ENCODE results near the gene CFAP107.

DNA sequence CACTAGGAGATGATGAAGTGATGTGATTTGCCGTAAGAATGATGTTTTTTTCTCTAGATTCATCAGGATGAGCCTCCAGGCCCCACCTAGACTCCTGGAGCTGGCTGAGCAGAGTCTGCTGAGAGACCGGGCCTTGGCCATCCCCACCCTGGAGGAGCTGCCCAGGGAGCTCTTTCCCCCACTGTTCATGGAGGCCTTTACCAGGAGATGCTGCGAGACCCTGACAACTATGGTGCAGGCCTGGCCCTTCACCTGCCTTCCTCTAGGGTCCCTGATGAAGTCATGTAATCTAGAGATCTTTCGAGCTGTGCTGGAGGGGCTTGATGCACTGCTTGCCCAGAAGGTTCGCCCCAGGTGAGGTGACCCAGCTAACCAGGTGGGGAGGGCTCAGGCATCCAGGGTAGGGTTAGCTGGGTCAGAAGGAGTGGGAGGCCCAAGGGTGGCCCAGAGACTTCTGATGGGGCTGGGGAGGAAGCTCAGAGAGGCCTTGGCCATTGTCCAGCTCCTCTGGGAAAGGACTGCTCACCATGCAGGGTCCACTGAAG lies 28.9 kb downstream of the CFAP107 start:
- TF ChIP-seq, protein P1, sequence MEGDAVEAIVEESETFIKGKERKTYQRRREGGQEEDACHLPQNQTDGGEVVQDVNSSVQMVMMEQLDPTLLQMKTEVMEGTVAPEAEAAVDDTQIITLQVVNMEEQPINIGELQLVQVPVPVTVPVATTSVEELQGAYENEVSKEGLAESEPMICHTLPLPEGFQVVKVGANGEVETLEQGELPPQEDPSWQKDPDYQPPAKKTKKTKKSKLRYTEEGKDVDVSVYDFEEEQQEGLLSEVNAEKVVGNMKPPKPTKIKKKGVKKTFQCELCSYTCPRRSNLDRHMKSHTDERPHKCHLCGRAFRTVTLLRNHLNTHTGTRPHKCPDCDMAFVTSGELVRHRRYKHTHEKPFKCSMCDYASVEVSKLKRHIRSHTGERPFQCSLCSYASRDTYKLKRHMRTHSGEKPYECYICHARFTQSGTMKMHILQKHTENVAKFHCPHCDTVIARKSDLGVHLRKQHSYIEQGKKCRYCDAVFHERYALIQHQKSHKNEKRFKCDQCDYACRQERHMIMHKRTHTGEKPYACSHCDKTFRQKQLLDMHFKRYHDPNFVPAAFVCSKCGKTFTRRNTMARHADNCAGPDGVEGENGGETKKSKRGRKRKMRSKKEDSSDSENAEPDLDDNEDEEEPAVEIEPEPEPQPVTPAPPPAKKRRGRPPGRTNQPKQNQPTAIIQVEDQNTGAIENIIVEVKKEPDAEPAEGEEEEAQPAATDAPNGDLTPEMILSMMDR (IDR thresholded peaks at IDR 0.05), result no peak
- TF ChIP-seq EZH2 (IDR thresholded peaks at IDR 0.05; ENCODE audit: borderline replicate concordance, insufficient read depth, low read depth, low read length, poor library complexity, severe bottlenecking), result no peak

Data from B cell (primary cell).